Stomach smooth muscle (tissue), 2 donors: ENCODE measurements around the gene NOM1.
"Not testable (repeated sequence)": the region's sequence is repeated elsewhere in the genome, so short reads cannot be mapped to it uniquely, and the experiment has no call there.

Source experiments
- H3K27ac ChIP-seq: one replicate; pipeline ENCODE4 v1.7.0; 2013; ENCODE audit warnings: mild to moderate bottlenecking, low read length, inconsistent platforms
- H3K27me3 ChIP-seq, 2 donors: one replicate each; pipeline ENCODE4 v1.7.0; 2013; ENCODE audit warnings: low read length in 2 of 2; ENCODE audit not compliant: insufficient read depth in 2 of 2, control insufficient read depth in 1 of 2
- H3K36me3 ChIP-seq, 2 donors: one replicate each; pipeline ENCODE4 v1.7.0; 2013; ENCODE audit warnings: low read length in 2 of 2; ENCODE audit not compliant: control insufficient read depth in 2 of 2, insufficient read depth in 2 of 2
- H3K4me1 ChIP-seq: one replicate; pipeline ENCODE4 v1.7.0; 2013; ENCODE audit warnings: low read length; ENCODE audit not compliant: control insufficient read depth, insufficient read depth
- H3K4me3 ChIP-seq, 2 donors: one replicate each; pipeline ENCODE4 v1.7.0; 2013; ENCODE audit warnings: low read length in 2 of 2
- H3K9ac ChIP-seq, 2 donors: one replicate each; pipeline ENCODE4 v1.7.0; 2013; ENCODE audit warnings: low read length in 2 of 2, mild to moderate bottlenecking in 1 of 2
- H3K9me3 ChIP-seq, 2 donors: one replicate each; pipeline ENCODE4 v1.7.0; 2013; ENCODE audit warnings: low read length in 2 of 2; ENCODE audit not compliant: control insufficient read depth in 2 of 2
- donor health status: healthy.
- donor health status: Pancreatic carcinoma.

Gene NOM1

DNA sequence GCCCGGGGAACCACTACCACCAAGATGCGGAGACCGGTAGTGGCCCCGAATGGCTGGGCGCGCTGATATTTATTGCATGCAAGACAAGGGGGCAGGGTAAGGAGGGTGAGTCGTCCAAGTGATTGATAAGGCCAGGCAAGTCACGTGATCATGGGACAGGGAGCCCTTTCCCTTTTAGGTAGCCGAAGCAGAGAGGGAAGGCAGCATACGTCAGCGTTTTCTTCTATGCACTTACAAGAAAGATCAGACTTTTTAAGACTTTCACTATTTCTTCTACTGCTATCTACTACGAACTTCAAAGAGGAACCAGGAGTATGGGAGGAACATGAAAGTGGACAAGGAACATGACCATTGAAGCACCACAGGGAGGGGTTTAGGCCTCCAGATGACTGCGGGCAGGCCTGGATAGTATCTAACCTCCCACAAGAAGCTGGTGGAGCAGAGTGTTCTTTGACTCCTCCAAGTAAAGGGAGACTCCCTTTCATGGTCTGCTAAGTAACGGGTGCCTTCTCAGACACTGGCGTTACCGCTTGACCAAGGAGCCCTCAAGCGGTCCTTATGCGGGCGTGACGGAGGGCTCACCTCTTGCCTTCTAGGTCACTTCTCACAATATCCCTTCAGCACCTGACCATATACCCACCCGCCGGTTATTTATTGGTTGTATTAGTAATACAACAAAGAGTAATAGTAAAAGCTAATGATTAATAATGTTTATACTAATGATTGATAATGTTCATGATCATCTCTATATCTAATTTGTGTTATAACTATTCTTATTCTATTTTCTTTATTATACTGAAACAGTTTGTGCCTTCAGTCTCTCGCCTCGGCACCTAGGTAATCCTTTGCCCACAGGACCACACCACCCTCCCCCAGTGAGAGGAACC lies 28.8 kb upstream of the NOM1 start:
- H3K27me3 ChIP-seq, H3K4me1 ChIP-seq, H3K4me3 ChIP-seq, H3K36me3 ChIP-seq, H3K27ac ChIP-seq, H3K9ac ChIP-seq, H3K9me3 ChIP-seq: not testable (repeated sequence)

DNA sequence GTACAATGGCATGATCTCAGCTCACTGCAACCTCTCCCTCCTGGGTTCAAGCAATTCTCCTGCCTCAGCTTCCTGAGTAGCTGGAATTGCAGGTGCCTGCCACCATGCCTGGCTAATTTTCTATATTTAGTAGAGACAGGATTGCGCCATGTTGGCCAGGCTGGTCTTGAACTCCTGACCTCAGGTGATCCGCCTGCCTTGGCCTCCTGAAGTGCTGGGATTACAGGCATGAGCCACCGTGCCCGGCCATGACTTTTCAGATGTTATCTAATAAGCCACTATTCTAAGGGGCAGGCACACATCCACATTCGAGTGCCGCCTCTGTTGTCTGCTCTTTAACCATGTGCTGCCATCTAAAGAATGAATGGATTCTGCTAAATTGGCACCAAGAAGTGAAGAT lies 27.2 kb upstream of the NOM1 start:
- H3K27ac ChIP-seq, H3K9ac ChIP-seq, H3K4me3 ChIP-seq, H3K9me3 ChIP-seq, H3K36me3 ChIP-seq, H3K27me3 ChIP-seq, H3K4me1 ChIP-seq: not testable (repeated sequence)

DNA sequence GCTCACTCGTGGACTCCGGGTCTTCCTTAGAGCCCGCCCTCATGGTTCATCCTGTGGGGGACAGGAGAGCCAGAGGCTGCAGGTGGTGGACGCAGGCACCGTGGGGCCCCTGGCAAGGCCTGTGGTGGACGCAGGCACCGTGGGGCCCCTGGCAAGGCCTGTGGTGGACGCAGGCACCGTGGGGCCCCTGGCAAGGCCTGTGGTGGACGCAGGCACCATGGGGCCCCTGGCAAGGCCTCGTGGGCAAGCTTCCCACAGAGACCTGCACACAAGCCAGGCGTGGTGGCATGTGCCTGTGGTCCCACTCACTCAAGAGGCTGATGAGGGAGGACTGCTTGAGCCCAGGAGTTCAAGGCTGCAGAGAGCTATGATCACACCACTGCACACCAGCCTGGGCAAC lies 23.7 kb upstream of the NOM1 start:
- H3K36me3 ChIP-seq, H3K9ac ChIP-seq, H3K27me3 ChIP-seq, H3K4me1 ChIP-seq, H3K27ac ChIP-seq, H3K4me3 ChIP-seq, H3K9me3 ChIP-seq: not testable (repeated sequence)

DNA sequence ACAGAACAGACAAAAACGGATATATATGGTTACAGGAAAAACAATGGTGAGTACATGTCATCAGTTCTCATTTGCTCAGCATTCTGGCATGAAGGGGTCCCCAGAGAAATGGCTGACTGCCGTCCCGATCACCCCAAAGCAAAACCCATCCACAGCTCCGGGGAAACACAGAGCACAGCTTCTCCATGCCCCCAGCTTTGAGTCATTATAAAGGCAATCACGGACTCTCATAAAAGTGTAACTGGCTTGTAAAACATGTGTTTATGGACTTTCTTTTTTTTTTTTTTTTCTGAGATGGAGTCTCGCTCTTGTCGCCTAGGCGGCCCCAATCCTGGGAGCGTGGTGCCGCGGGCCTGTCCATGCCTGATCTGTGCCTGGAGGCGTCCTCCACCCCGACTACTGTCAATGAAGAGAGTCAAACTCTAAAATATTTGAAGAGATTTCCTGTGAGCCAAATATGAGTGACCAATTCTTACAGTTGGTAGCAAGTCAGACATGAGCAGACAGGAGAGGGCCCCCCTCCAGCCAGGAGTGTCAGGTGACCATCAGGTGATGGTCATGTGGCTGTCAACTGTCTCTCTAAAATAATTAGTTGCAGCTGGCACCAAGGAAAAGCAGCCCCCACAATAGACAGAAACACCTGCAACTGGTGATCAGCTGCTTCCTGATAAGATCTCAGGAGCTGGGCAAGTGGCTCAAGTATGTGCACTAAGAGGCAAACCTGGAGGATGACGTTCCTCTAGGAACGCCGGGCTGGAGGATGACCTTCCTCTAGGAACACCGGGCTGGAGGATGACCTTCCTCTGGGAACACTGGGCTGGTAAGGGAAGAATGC lies 21.7 kb upstream of the NOM1 start:
- Histone ChIP-seq H3K27me3 (peaks cover 2 to 4% of the 10 kb centered on the region in 2 donors), H3K27ac (no peak overlapping the region), H3K9ac (no peak overlapping the region), H3K4me3 (no peak overlapping the region), H3K36me3 (no peaks in the 10 kb centered on the region), H3K4me1 (no peaks in the 10 kb centered on the region), H3K9me3 (no peaks in the 10 kb centered on the region)

DNA sequence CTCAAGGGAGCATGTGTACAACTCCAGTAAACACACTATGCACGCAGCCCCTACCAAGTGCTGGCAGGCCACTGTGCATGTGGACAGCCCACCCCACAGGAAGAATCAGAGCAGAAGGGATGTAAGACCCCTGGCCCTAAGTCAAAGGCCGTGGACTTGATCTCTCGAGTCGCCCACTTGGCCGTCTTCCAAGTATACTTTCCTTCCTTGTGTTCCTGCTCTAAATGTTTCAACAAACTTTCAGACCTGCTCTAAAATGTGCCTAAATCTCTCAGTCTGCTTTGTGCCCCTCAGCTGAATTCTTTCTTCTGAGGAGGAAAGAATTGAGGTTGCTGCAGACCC lies 21.1 kb upstream of the NOM1 start:
- no peak overlapping the region for H3K9ac ChIP-seq
- H3K27ac ChIP-seq = no peak overlapping the region
- peaks cover 3 to 4% of the 10 kb centered on the region in 2 donors for H3K27me3 ChIP-seq
- H3K4me1 ChIP-seq = no peaks in the 10 kb centered on the region
- H3K9me3 ChIP-seq = no peaks in the 10 kb centered on the region
- no peak overlapping the region for H3K4me3 ChIP-seq
- H3K36me3 ChIP-seq = no peaks in the 10 kb centered on the region

DNA sequence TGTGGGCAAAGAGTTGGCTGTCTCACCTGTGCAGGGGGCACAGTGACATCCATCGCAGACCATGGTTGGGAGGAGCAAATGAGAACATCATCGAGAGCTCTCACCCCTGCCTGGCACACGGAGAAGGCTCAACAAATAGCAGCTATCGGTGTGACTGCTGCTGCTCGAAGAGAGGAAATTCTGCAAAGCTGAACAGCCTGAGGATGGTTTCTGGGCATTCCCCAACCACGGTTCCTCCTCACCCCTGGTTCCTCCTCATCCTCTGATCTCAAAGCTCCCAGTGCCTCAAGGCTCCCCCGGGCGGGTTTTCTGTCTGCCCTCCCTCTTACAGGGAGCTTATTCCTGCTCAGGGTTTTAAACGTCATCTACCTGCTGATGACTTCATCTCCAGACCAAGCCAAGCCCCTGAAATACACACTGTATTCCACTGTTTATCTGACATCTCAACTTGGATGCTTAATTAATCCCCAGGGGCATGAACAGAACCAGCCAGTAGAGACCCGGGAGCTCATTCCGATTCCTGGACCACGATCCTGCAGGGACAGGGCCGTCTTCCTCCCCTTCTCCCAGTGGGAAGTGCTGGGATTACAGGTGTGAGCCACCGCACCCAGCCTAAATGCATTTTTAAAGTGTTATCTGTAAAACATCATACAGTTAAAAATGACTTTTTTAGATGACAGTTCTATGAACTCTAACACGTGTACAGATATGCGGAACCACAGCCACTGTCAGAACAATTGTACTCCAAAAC lies 19.5 kb upstream of the NOM1 start:
- H3K4me1 ChIP-seq = no peaks in the 10 kb centered on the region
- H3K9me3 ChIP-seq = no peaks in the 10 kb centered on the region
- H3K4me3 ChIP-seq = no peak overlapping the region
- H3K27ac ChIP-seq = no peak overlapping the region
- no peaks in the 10 kb centered on the region for H3K36me3 ChIP-seq
- H3K27me3 ChIP-seq = peaks cover 3 to 4% of the 10 kb centered on the region in 2 donors
- H3K9ac ChIP-seq = no peak overlapping the region

DNA sequence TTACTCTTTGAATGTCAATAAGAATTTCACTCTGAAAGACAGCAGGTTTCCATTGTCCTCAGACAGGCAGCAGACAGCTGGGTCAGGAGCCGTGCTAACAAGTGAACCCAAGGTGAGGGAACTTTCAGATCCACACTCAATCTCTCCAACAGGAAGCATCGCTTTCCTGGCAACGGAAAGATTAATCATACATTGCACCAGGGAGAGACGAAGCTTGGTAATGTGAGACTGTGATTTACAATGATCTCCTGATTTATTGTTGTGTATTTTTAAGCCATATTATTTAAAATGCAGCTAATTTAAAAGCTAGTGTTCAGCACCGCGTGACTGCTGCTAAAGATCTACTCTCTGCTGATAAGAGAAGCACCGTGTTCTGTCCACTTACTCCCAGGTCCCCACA lies 17.5 kb upstream of the NOM1 start:
- H3K27me3 ChIP-seq = peaks cover 3 to 4% of the 10 kb centered on the region in 2 donors
- no peak overlapping the region for H3K4me3 ChIP-seq
- no peaks in the 10 kb centered on the region for H3K9me3 ChIP-seq
- no peaks in the 10 kb centered on the region for H3K36me3 ChIP-seq
- no peak overlapping the region for H3K9ac ChIP-seq
- H3K4me1 ChIP-seq = no peaks in the 10 kb centered on the region
- H3K27ac ChIP-seq = no peak overlapping the region

DNA sequence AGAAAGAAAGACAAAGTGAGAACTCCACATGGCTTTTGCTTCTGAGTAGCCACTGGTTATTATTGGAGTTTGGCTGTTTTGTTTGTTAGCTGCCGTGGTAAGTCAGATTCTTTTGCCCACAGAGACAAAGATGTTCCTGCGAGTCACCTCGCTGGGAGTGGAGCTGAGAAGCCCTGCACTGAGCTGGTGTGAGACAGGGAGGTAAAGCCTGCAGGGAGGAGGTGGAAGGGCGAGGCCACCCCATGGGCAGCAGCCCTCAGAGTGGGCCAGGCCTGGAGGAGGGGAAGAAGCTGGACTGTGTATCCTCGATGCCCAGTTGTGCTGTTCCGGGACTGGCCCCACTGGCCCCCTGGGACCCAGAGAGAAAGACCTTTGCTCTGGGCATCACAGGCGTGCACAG lies 14.3 kb upstream of the NOM1 start:
- Histone ChIP-seq H3K4me3 (no peak overlapping the region), H3K9me3 (no peaks in the 10 kb centered on the region), H3K9ac (no peak overlapping the region), H3K27me3 (peaks cover 2 to 5% of the 10 kb centered on the region in 2 donors), H3K27ac (no peak overlapping the region), H3K4me1 (no peaks in the 10 kb centered on the region), H3K36me3 (no peaks in the 10 kb centered on the region)

DNA sequence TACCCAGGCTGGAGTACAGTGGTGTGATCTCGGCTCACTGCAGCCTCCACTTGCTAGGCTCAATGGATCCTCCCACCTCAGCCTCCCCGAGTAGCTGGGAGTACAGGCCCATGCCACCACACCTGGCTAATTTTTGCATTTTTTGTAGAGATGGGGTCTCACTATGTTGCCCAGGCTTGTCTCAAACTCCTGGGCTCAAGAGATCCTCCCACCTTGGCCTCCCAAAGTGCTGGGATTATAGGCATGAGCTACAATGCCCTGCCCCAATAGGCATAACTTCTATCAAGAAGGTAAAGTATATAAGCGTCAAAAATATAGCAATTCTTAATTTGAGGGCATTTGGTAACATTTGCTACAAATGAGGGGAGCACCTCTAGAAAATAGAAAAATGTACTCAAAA lies 12.7 kb upstream of the NOM1 start:
- H3K4me3 ChIP-seq, H3K9ac ChIP-seq, H3K36me3 ChIP-seq, H3K4me1 ChIP-seq, H3K27ac ChIP-seq, H3K9me3 ChIP-seq, H3K27me3 ChIP-seq: not testable (repeated sequence)

DNA sequence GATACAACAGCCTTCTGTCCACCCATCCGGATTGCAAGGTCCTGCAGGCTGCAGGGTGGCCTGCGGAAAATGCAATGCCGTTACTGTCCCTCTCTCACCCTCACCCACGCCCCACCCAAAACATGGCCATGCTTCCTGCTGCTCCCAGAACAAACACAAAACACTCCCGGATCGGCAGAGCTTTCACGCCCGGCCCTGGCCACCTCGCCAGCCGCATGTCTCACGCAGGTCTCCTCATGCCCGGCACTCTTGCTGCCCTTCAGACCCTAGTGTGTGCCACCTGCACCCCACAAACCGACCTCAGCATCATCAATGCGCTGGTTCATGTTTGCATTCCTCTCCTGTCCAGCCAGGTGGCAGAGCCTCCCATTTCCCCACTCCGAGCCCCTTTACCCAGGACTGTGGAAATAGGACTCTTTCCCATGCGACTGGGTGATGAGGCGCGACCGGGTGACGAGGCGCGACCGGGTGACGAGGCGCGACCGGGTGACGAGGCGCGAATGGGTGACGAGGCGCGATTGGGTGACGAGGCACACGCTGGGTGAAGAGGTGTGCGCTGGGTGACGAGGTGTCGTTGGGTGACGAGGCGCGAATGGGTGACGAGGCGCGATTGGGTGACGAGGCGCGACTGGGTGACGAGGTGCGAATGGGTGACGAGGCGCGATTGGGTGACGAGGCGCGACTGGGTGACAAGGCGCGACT lies 8.9 kb upstream of the NOM1 start:
- Histone ChIP-seq H3K27me3 (peaks cover 23 to 27% of the 10 kb centered on the region in 2 donors), H3K36me3 (no peaks in the 10 kb centered on the region), H3K9me3 (no peaks in the 10 kb centered on the region), H3K4me3 (no peak overlapping the region), H3K9ac (no peak overlapping the region), H3K27ac (no peak overlapping the region), H3K4me1 (no peaks in the 10 kb centered on the region)
